Astrocyte of the cerebellum (primary cell): ENCODE results near the gene STKLD1.
A peak's percentile ranks its signal among the peaks of the same experiment; 100 is the strongest.

Source experiments
- DNase-seq: peaks from one replicate; pipeline ENCODE4 v3.0.0-alpha.2; 2011; ENCODE audit warnings: low read depth
- H3K4me3 ChIP-seq: 2 replicates; pipeline ENCODE4 v1.5.1; 2011; ENCODE audit warnings: mild to moderate bottlenecking, low read depth, low read length, moderate library complexity
- in situ Hi-C: cut with HindIII; loops from 2 replicates; pipeline ENCODE4 v1.10.0; 2017; ENCODE audit warnings: low sequenced_read_pairs
- TF ChIP-seq, protein P1 (sequence below): IDR thresholded peaks from 2 replicates; pipeline ENCODE4 v1.5.1; 2012; ENCODE audit warnings: low read length, low read depth, moderate library complexity, mild to moderate bottlenecking; ENCODE audit errors: missing control alignments

The STKLD1 gene

DNA sequence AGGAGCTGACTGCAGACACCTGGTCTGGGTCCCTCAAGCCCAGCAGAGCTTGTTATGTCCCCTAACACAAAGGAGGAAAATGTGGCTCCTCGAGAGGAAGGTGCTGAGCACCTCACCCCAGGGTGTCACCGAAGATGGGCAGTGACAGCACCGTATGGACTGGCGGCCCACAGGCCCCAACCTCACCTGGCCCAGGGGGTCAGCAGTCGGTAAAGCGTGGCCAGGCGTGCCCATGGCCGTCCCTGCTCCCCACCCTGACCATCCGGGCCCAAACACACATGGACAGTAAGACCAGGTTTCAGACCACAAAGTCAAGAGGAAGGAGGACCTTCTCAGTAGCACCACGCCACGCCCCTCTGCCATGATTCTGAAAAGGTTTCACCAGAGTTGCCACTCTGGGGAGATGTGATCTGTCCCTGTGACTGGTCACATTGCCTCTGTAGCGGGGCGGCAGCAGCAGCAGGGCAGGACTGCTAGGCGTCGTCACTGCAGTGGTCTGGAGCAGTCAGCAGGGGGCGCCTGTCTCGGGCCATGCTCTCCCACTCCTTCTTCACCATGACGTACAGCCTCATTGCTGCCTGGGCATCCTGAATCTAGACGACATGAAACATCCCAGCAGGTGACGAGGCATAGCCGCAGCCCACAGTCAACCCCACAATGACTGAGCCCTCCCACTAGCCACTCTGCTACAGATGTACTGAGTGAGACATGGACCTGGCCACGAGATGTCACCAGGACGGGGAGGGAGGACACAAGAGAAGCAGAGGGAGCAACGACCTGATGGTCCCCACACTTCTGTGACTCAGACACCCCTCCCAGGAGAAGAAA, 30.5 kb downstream of the STKLD1 start:
- no peak overlapping the region for H3K4me3 ChIP-seq
- DNase-seq, result peak; percentile 49
- TF ChIP-seq, protein P1, sequence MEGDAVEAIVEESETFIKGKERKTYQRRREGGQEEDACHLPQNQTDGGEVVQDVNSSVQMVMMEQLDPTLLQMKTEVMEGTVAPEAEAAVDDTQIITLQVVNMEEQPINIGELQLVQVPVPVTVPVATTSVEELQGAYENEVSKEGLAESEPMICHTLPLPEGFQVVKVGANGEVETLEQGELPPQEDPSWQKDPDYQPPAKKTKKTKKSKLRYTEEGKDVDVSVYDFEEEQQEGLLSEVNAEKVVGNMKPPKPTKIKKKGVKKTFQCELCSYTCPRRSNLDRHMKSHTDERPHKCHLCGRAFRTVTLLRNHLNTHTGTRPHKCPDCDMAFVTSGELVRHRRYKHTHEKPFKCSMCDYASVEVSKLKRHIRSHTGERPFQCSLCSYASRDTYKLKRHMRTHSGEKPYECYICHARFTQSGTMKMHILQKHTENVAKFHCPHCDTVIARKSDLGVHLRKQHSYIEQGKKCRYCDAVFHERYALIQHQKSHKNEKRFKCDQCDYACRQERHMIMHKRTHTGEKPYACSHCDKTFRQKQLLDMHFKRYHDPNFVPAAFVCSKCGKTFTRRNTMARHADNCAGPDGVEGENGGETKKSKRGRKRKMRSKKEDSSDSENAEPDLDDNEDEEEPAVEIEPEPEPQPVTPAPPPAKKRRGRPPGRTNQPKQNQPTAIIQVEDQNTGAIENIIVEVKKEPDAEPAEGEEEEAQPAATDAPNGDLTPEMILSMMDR, result peak; percentile 94
- in situ Hi-C loops, result no loop called here

DNA sequence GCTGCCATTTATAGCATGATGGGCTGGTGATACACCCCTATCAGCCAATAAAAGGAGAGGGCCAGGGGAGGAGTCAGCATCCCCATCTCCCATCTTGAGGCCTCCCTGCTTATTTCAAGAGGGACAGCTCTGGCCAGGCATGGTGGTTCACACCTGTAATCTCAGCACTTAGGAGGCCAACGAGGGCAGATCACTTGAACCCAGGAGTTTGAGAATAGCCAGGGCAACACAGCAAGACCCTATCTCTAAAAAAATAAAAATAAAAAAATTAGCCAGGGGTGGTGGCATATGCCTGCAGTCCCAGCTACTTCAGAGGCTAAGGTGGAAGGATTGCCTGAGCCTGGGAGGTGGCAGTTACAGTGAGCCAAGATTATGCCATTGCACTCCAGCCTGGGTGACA, 31.9 kb downstream of the STKLD1 start:
- no peak for DNase-seq
- H3K4me3 ChIP-seq, result no peak overlapping the region
- TF ChIP-seq, protein P1, result no peak
- in situ Hi-C loops, result no loop called here

DNA sequence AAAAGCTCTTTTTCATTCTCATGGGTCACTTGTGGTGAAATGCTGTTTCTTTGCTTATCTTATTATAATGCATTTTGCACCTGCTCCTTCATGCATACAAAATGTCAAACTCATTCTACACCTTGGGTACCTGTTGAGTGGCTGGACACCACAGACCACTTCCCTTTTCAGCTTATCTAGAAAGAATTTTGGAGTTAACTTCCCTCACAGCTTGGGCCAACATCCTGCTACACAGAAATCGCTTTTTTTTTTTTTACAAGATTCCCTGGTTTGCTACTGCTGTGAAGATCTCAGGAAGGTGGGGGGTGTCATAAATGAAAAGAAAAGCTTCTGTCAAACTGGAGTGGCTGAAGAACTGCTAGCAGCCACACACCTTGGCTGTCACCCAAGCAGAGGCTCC, 39.0 kb downstream of the STKLD1 start:
- H3K4me3 ChIP-seq, result no peak overlapping the region
- TF ChIP-seq, protein P1, result no peak
- in situ Hi-C loops, result loop anchor here (5.0 kb wide), 2 partner anchors 43 to 47 kb away; no protein-coding TSS in a partner anchor
- no peak for DNase-seq

DNA sequence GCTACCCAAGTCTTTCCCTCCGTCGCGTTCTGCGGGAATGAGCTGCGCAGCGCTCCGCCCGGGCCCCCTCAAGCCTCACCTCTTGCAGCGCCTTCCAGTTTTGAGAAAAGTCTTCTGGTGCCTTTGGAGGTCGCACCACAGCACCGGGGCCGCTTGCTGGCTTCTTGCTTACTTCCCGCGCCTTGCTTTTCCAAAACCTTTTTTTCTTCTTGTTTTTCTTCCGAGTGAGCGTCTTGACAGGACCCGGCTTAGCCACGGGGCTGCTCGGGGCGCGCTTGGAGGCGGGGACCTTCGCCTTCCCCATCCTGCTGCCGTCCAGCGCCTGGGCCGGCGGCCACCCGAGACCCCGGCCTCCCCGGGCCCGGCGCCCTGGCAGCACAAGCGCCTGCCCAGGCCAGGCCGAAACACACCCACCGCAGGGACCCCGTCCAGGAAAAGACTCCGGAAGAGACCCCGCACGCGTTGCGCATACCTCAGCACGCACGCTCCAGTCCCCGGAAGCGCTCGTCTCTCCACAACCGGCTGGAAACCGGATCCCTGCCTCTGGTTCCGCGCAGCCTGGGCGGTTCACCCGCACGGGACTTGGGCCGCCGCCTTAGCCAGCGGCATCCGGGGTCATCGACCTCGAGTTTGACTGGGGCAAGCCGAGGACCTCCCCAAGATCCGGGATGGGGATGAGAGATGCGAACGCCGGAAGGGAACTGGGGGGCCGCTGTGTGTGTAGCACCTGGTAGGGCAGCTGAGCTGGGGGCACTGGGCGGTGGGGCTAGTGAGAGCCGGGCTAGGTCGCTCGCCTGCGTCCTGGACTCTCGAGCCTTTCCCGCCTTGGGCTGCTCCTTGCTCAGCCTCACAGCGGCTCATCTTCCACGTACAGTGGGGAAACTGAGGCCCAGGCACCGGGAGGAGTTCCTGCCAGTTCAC, 41.6 kb downstream of the STKLD1 start, which contains the start of gene REXO4:
Gene REXO4 (minus strand): TSS at position 470 of the 921 bp plus-strand sequence. CDS start 166 bp downstream, at position 304.
- DNase-seq, result peak; percentile 57
- TF ChIP-seq, protein P1, result no peak
- H3K4me3 ChIP-seq, result peak within 1 kb of the TSS; percentile 88

DNA sequence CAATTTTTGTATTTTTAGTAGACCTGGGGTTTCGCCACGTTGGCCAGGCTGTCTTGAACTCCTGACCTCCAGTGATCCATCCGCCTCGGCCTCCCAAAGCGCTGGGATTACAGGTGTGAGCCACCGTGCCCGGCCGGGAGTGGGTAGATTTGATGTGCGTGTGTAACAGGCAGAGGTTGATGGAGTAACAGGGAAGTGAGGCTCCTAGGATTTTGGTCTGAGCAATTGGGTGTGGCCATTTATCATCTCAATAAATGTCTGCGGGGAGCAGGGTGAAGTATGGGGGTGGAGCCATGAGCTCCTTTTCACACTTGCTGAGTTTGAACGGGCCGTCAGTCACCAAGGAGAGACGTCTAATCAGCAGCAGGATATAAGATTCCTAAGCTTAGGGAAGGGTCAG, 42.8 kb downstream of the STKLD1 start:
- DNase-seq, result no peak
- in situ Hi-C loops, result loop anchor here (5.0 kb wide), 2 partner anchors 43 to 47 kb away; no protein-coding TSS in a partner anchor
- H3K4me3 ChIP-seq, result peak overlapping the region; percentile 88
- TF ChIP-seq, protein P1, result no peak

More for the DNA sequence above, 41.6 kb downstream of the STKLD1 start, which contains the start of gene REXO4:
- in situ Hi-C loops, result loop anchor here (5.0 kb wide), 2 partner anchors 44 to 46 kb away; no protein-coding TSS in a partner anchor

DNA sequence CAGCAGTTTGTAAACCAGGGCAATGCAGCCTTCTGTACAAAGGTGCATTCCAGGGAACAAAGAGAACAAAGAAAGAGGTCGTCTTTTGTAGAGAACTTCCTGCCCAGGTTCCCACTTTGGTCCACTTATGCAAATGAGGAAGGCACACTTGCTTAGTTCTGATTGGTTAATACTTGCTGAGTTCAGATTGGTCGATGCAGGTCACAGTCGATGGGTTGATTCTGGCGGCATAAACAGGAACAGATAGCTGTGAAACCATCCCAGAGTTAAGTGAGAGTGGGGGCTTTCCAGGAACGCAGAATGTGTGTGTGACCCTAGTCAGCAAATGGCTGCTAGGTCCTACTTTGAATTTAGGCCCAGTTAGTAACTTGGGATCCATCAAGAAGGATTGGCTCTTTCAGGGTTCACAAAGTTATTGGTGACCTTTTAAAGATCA, 44.2 kb downstream of the STKLD1 start:
- no peak for DNase-seq
- TF ChIP-seq, protein P1, result no peak
- in situ Hi-C loops, result no loop called here
- no peak overlapping the region for H3K4me3 ChIP-seq
